HCEC 1CT (cell line): Measurements from ENCODE around the gene YIF1A.

Source experiments
- DNase-seq: peaks from one replicate; pipeline ENCODE4 v3.0.0-alpha.2; 2017

YIF1A gene

GRCh38 chr11:66288671-66289547 is at the start of gene YIF1A:
TSS of gene YIF1A (minus strand) at chr11:66289143. CDS start at chr11:66288985, 158 bp downstream.
- DNase-seq, result peak; percentile 100

GRCh38 chr11:66337103-66337899 is 48.4 kb upstream of the YIF1A start:
- peak; percentile 24 for DNase-seq

- peak; percentile 100 for DNase-seq
Measured at GRCh38 chr11:66336234-66337102, 47.5 kb upstream of the YIF1A start, which contains the start of gene RIN1. TSS of gene RIN1 (minus strand) at chr11:66336434. CDS start at chr11:66336402, 32 bp downstream.

GRCh38 chr11:66335531-66336233 is 46.7 kb upstream of the YIF1A start:
- peak; percentile 55 for DNase-seq

GRCh38 chr11:66334605-66335442 is 45.9 kb upstream of the YIF1A start:
- no peak for DNase-seq

GRCh38 chr11:66333896-66334604 is 45.1 kb upstream of the YIF1A start:
- no peak for DNase-seq

GRCh38 chr11:66333220-66333877 is 44.4 kb upstream of the YIF1A start:
- no peak for DNase-seq

- DNase-seq, result no peak
Measured at GRCh38 chr11:66332371-66333219, 43.7 kb upstream of the YIF1A start.

GRCh38 chr11:66331542-66332370 is 42.8 kb upstream of the YIF1A start:
- DNase-seq, result no peak

GRCh38 chr11:66330931-66331330 is 42.0 kb upstream of the YIF1A start:
- no peak for DNase-seq

- peak; percentile 5 for DNase-seq
Measured at GRCh38 chr11:66329165-66329673, 40.3 kb upstream of the YIF1A start.

- DNase-seq, result peak; percentile 75
Measured at GRCh38 chr11:66328302-66329144, 39.6 kb upstream of the YIF1A start.

GRCh38 chr11:66328031-66328301 is 39.0 kb upstream of the YIF1A start:
- DNase-seq, result peak; percentile 9

GRCh38 chr11:66327171-66328030 is 38.5 kb upstream of the YIF1A start:
- peak; percentile 81 for DNase-seq

GRCh38 chr11:66326261-66327111 is 37.5 kb upstream of the YIF1A start:
- DNase-seq, result peak; percentile 59
